ENCODE measurements around the gene MGAT5B. TPM values are rescaled to one million over a fixed set of nuclear protein-coding genes. Genes with fewer than 3 reads are reported as not detected.

Gene MGAT5B
- polyA plus RNA-seq, 1 experiment: 0.58 TPM

- ChIA-PET CTCF (no interaction called here), POLR2A (no interaction called here)
Observed at GRCh38 chr17:76929148-76929547, 60.9 kb downstream of the MGAT5B start.

DNA sequence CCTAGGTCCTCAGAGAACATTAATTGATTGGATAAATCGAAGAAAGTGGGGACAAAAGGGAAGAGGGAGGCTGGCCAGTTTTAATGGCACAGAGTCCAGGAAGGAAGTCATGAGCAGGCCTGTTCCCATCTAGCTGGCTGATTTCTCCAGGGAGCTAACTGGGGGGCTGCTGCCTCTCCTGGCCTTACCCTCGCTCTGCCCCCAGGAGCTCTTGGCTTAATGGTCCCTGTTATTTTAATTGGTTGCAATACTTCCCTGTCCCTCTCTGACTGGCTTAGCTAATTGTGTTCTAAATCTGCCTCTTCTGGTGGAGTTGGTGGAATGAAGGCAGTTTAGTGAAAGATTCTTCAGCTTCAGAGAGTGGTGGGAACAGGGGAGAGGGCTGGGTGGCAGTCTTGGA, 61.4 kb downstream of the MGAT5B start:
- ChIA-PET CTCF (interaction anchor here (1.1 kb wide), 1 partner anchor 127 kb away, joined by 3 read pairs; no protein-coding TSS in a partner anchor), POLR2A (no interaction called here)
- no peaks in the 10 kb centered on the region for H3K36me3 ChIP-seq (ENCODE audit: control insufficient read depth, insufficient read depth, low read length)
- no peak overlapping the region for H3K4me3 ChIP-seq (ENCODE audit: low read depth, low read length)
- H3K27me3 ChIP-seq (ENCODE audit: control insufficient read depth, insufficient read depth, low read length): peaks cover 6% of the 10 kb centered on the region; the same call in 1 of the 2 replicates
- no peak for DNase-seq (ENCODE audit: low read depth)
- TF ChIP-seq CTCF (IDR thresholded peaks at IDR 0.05; ENCODE audit: insufficient read depth, low read depth, low read length): no peak

More at GRCh38 chr17:76929148-76929547, 60.9 kb downstream of the MGAT5B start:
- no peak overlapping the region for H3K4me3 ChIP-seq (ENCODE audit: low read depth, low read length)
- no peak for DNase-seq (ENCODE audit: low read depth)
- no peak for TF ChIP-seq CTCF (IDR thresholded peaks at IDR 0.05; ENCODE audit: insufficient read depth, low read depth, low read length)
- H3K36me3 ChIP-seq (ENCODE audit: control insufficient read depth, insufficient read depth, low read length): no peaks in the 10 kb centered on the region
- peaks cover 6% of the 10 kb centered on the region; the same call in 1 of the 2 replicates for H3K27me3 ChIP-seq (ENCODE audit: control insufficient read depth, insufficient read depth, low read length)

DNA sequence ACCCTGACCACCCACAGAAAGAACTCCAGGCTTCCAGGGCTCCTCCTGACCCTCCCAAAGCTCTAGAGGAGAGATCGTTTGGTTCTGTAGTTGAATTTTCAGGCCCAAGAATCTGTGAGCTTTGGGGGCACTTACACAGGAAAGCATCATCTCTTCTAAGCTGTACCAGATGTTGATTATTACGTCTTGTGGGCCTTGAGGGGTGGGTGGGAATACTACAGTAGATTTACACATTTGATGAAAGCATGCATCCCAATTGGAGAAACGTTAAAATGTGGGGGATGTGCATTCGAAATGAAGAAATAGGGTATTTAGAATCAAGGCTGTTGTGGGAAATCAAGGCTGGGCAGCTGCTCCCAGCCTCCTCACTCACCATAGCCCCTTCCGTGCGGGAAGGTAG, 61.9 kb downstream of the MGAT5B start:
- H3K27me3 ChIP-seq (ENCODE audit: control insufficient read depth, insufficient read depth, low read length): peaks cover 6% of the 10 kb centered on the region; the same call in 1 of the 2 replicates
- TF ChIP-seq CTCF (IDR thresholded peaks at IDR 0.05; ENCODE audit: insufficient read depth, low read depth, low read length): no peak
- DNase-seq (ENCODE audit: low read depth): no peak
- ChIA-PET CTCF (interaction anchor here (1.1 kb wide), 1 partner anchor 126 kb away, joined by 3 read pairs; no protein-coding TSS in a partner anchor), POLR2A (no interaction called here)
- H3K36me3 ChIP-seq (ENCODE audit: control insufficient read depth, insufficient read depth, low read length): no peaks in the 10 kb centered on the region
- no peak overlapping the region for H3K4me3 ChIP-seq (ENCODE audit: low read depth, low read length)

DNA sequence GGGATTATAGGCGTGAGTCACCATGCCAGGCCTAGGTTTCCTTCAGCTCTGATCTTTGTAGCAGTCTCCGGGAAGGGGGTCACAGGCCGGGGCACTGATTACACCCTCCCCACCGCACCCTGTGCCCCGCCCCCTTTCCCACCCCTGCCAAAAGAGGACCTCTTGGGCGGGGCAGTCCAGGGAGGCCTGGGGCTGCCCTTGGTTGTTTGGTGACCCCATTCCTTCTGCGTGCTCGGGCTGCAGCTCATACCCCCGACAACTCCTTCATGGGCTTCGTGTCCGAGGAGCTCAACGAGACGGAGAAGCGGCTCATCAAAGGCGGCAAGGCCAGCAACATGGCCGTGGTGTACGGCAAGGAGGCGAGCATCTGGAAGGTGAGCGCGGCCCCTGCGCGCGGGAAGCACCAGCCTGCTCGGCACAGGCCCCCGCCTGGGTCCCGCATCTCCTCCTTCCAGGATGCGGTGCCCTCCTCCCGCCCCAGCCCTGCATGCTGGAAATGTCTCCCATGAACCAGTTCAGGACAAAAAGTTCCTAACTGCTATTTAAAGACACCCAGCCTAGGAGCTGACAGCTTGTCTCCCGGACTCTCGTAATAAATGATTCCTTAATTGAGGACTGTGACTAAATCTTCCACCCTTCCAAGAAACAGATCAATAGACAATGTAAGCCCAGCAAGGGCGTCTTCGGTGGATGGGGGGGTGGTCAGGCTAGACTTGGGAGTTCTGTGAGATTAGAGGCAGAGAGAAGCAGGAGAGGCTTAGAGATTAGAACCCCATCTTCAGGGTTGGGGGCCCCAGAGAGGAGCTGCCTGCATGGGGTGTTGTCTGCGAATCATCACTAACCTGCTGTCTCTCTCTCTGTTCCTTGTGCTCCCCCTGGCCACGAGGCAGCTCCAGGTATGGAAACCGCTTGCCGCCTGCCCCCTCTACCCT, 64.5 kb downstream of the MGAT5B start:
- ChIA-PET CTCF (no interaction called here), POLR2A (no interaction called here)
- peaks cover 6% of the 10 kb centered on the region; the same call in 1 of the 2 replicates for H3K27me3 ChIP-seq (ENCODE audit: control insufficient read depth, insufficient read depth, low read length)
- no peak for DNase-seq (ENCODE audit: low read depth)
- no peak for TF ChIP-seq CTCF (IDR thresholded peaks at IDR 0.05; ENCODE audit: insufficient read depth, low read depth, low read length)
- H3K4me3 ChIP-seq (ENCODE audit: low read depth, low read length): no peak overlapping the region
- H3K36me3 ChIP-seq (ENCODE audit: control insufficient read depth, insufficient read depth, low read length): no peaks in the 10 kb centered on the region

DNA sequence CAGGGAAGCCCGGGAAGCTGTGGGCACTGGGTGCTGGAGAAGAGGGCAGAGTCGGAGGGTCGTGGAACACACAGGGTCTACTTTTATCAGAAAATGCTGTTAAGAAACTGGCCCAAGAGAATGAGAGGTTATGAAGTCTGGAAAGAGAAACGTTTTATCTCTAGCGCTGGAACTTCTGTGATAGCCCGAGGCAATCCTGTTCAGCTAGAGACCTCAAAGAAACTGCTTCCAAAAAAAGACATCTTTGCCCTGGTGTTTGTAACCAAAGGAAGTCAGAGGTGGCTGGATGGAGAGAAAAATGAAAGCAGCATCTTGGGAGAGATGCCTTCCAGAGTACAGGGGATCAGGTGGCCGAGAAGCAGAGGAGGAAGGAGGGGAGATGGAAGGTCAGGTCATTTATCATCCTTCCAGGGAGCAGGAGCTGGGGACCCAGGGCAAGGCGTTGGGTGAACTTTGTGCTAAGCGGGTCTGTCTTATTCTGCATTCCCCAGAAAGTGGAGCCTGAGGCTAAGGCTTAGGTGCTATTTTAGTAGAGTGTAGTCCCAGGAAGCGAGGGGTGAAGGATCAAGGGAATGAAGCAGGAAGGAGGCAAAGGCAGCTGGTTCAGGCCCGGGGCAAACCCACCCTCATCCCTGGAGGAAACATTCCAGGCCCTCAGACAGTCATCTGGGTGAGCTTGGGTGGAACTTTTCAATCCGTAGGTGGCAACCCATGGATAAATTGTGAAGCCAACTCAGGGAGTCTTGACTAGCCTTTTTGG, 66.5 kb downstream of the MGAT5B start:
- peaks cover 5% of the 10 kb centered on the region; the same call in 1 of the 2 replicates for H3K27me3 ChIP-seq (ENCODE audit: control insufficient read depth, insufficient read depth, low read length)
- H3K36me3 ChIP-seq (ENCODE audit: control insufficient read depth, insufficient read depth, low read length): no peaks in the 10 kb centered on the region
- DNase-seq (ENCODE audit: low read depth): no peak
- POLR2A ChIA-PET: no interaction called here
- CTCF ChIA-PET: interaction anchor here (0.8 kb wide), 1 partner anchor 69 kb away, joined by 3 read pairs; no protein-coding TSS in a partner anchor
- no peak overlapping the region for H3K4me3 ChIP-seq (ENCODE audit: low read depth, low read length)
- no peak for TF ChIP-seq CTCF (IDR thresholded peaks at IDR 0.05; ENCODE audit: insufficient read depth, low read depth, low read length)
